A673 (cell line): Measurements from ENCODE around the gene LRRC2. TPM values are rescaled to one million over a fixed set of nuclear protein-coding genes. Genes with fewer than 3 reads are reported as not detected.

ENCODE experiments used
- BruUV-seq: library from RNA; stranded (reverse); fragments of 400-500 nt; replicated peaks from 2 replicates; lab custom pipeline; 2021; lab: Mats Ljungman, UMichigan
- CTCF ChIA-PET: fragments of 300-600 bp; sonication (Branson Sonifier 250); formaldehyde crosslinking; loops from one replicate; lab custom pipeline; 2022; ENCODE audit warnings: antibody characterized with exemption; lab: Charles Lee
- POLR2A ChIA-PET: fragments of 300-600 bp; sonication (Branson Sonifier 250); formaldehyde crosslinking; loops from one replicate; lab custom pipeline; 2022; ENCODE audit warnings: antibody characterized with exemption; ENCODE audit not compliant: low non-redundant PET; lab: Charles Lee
- DNase-seq: peaks from one replicate; pipeline ENCODE4 v3.0.0-alpha.2; 2015; ENCODE audit warnings: low spot score
- H3K27ac ChIP-seq: fragments of 200-600 bp; sonication (generic); 2 replicates; pipeline ENCODE4 v1.5.1; 2016; ENCODE audit warnings: mixed run types, low read depth, mild to moderate bottlenecking, mixed read lengths, antibody characterized with exemption, low read length; ENCODE audit not compliant: poor library complexity, severe bottlenecking
- H3K27me3 ChIP-seq: fragments of 200-600 bp; sonication (generic); replicated peaks from 2 replicates; pipeline ENCODE4 v1.6.1; 2017; ENCODE audit warnings: mixed run types, low read depth, mild to moderate bottlenecking, mixed read lengths, antibody characterized with exemption, low read length; ENCODE audit not compliant: insufficient read depth, poor library complexity
- H3K36me3 ChIP-seq: fragments of 200-600 bp; sonication (generic); 2 replicates; pipeline ENCODE4 v1.6.1; 2016; ENCODE audit warnings: mixed run types, mild to moderate bottlenecking, mixed read lengths, antibody characterized with exemption, low read length; ENCODE audit not compliant: insufficient read depth, poor library complexity, severe bottlenecking
- H3K4me1 ChIP-seq: fragments of 200-600 bp; sonication (generic); 2 replicates; pipeline ENCODE4 v1.6.1; 2017; ENCODE audit warnings: mixed run types, mild to moderate bottlenecking, mixed read lengths, antibody characterized with exemption, low read length; ENCODE audit not compliant: insufficient read depth, poor library complexity, severe bottlenecking
- H3K4me3 ChIP-seq: fragments of 200-600 bp; sonication (generic); 2 replicates; pipeline ENCODE4 v1.5.1; 2016; ENCODE audit warnings: low read depth, mixed run types, mild to moderate bottlenecking, mixed read lengths, low read length; ENCODE audit not compliant: poor library complexity, severe bottlenecking
- H3K9me3 ChIP-seq: fragments of 200-600 bp; sonication (generic); 2 replicates; pipeline ENCODE4 v1.6.1; 2016; ENCODE audit warnings: mixed run types, low read depth, mild to moderate bottlenecking, mixed read lengths, antibody characterized with exemption, low read length; ENCODE audit not compliant: poor library complexity, severe bottlenecking
- CTCF ChIP-seq: fragments of 300-800, 200-600 bp; sonication (generic); conservative IDR thresholded peaks from 2 replicates; pipeline ENCODE4 v1.5.1; 2017; ENCODE audit warnings: low read depth, mild to moderate bottlenecking, antibody characterized with exemption, low read length, moderate library complexity, mixed read lengths
- EZH2 ChIP-seq: fragments of 200-600 bp; sonication (generic); IDR thresholded peaks from 2 replicates; pipeline ENCODE4 v1.6.1; 2017; ENCODE audit warnings: borderline replicate concordance, low read depth, mild to moderate bottlenecking, mixed read lengths, antibody characterized with exemption, low read length; ENCODE audit not compliant: poor library complexity, severe bottlenecking
- intact Hi-C: fragments of 100-400 bp; cut with micrococcal nuclease; formaldehyde crosslinking; loops from one replicate; pipeline ENCODE4 v1.10.0; 2022; ENCODE audit not compliant: unreplicated experiment
- total RNA-seq: library from RNA; stranded (reverse); gene quantifications from 2 replicates; pipeline ENCODE4 v1.2.3, GENCODE V29; 2021

The LRRC2 gene
- total RNA-seq, 1 experiment from 2014 or later: 0.28 TPM

DNA sequence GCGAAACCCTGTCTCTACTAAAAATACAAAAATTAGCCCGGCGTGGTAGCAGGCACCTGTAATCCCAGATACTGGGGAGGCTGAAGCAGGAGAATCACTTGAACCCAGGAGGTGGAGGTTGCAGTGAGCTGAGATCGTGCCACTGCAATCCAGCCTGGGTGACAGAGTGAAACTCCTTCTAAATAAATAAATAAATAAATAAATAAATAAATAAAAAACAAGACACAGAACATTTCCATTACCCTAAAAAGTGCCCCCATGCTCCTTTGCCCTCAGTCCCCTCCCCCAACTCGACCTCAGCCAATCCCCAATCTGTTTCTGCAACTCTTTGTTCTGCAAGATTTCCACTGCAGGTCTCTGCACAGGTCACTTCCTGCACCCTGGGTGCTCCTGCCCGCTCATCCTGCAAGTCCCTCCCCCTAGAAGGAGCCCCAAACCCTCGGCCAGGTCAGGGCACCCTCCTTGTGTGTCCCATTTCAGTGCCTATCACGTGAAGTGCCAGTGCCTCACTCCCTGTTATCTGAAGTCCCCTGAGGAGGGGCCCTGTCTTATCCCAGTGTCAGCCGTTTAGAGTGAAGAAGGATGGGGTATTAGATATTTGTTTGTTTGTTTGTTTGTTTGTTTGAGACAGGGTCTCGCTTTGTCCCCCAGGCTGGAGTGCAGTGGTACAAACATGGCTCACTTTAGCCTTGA, 47.4 kb upstream of the LRRC2 start:
- DNase-seq: no peak

DNA sequence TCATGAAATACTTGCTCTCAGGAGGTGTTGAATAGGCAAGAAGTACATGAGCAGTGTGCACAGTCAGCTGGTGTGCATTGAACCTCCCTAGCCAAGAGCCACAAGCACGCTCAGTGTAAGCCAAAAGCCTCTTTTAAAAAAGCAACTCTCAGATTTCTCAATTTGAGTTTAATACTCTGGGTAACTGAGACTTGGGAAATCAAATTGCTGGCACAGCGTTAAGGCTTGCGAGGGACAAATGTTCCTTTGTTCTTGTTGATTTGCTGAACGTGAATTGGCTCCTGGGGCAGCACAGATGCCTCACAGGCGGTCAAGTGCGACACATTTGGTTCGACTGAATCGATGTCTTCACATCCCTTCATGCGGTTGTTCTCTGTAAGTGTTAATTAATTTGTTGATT, 46.2 kb upstream of the LRRC2 start, which contains the start of gene FAM240A:
TSS of gene FAM240A (plus strand) at position 202 of the 400 bp plus-strand sequence. CDS start at position 361, 159 bp downstream.
- Histone ChIP-seq H3K4me1 (no peaks in the 10 kb centered on the region), H3K27ac (no peak within 1 kb of the TSS), H3K9me3 (no peaks in the 10 kb centered on the region), H3K27me3 (no peaks in the 10 kb centered on the region), H3K4me3 (no peak within 1 kb of the TSS), H3K36me3 (no peaks in the 10 kb centered on the region)
- no TSS peak for BruUV-seq
- ChIA-PET CTCF (no interaction called here), POLR2A (no interaction called here)
- no peak for TF ChIP-seq EZH2
- TF ChIP-seq CTCF: no peak
- no peak for DNase-seq
- intact Hi-C loops: no loop called here

More for the DNA sequence above, 47.4 kb upstream of the LRRC2 start:
- no peak overlapping the region for H3K27ac ChIP-seq
- H3K4me1 ChIP-seq: no peaks in the 10 kb centered on the region
- BruUV-seq: no TSS peak
- no peaks in the 10 kb centered on the region for H3K27me3 ChIP-seq
- no peaks in the 10 kb centered on the region for H3K9me3 ChIP-seq
- POLR2A ChIA-PET: no interaction called here
- CTCF ChIA-PET: no interaction called here
- H3K4me3 ChIP-seq: no peak overlapping the region
- intact Hi-C loops: no loop called here
- TF ChIP-seq EZH2 (no peak), CTCF (no peak)
- H3K36me3 ChIP-seq: no peaks in the 10 kb centered on the region

GRCh38 chr3:46609944-46610722, 44.0 kb upstream of the LRRC2 start:
- no peak for DNase-seq
- H3K27me3 ChIP-seq: no peaks in the 10 kb centered on the region

More at GRCh38 chr3:46609944-46610722, 44.0 kb upstream of the LRRC2 start:
- Histone ChIP-seq H3K4me3 (no peak overlapping the region), H3K4me1 (no peaks in the 10 kb centered on the region), H3K36me3 (no peaks in the 10 kb centered on the region), H3K27ac (no peak overlapping the region), H3K9me3 (no peaks in the 10 kb centered on the region)
- TF ChIP-seq EZH2 (no peak), CTCF (no peak)
- ChIA-PET CTCF (no interaction called here), POLR2A (no interaction called here)
- intact Hi-C loops: no loop called here
- BruUV-seq: no TSS peak
